ENCODE data around the gene TMBIM1.

TMBIM1 gene

GRCh38 chr2:218296847-218297246 is 4.5 kb upstream of the TMBIM1 start:
- POLR2A ChIA-PET = no interaction called here
- Histone ChIP-seq H3K27ac (ENCODE audit: extremely low read depth, low read depth, low read length) (no peak overlapping the region), H3K9me3 (ENCODE audit: control insufficient read depth, insufficient read depth, low read depth, low read length) (no peaks in the 10 kb centered on the region), H3K4me1 (ENCODE audit: control insufficient read depth, insufficient read depth, low read length) (peaks cover 3% of the 10 kb centered on the region; the same call in 1 of the 2 replicates), H3K36me3 (ENCODE audit: control insufficient read depth in 2 of 2, insufficient read depth in 1 of 2, low read length in 2 of 2) (no peaks in the 10 kb centered on the region), H3K4me3 (ENCODE audit: low read depth, low read length) (no peak overlapping the region)
- CTCF ChIA-PET = interaction anchor here (1.0 to 8.8 kb wide), 5 partner anchors 9 to 59 kb away, joined by 4 to 89 read pairs (median 5); partner anchors contain the start of genes AAMP and PNKD
- TF ChIP-seq CTCF (tag by site-specific recombination; IDR thresholded peaks at IDR 0.05) (0 out of 2 replicates have a peak, but pooled peaks have one; percentile 38), ZNF747 (tag by site-specific recombination; IDR thresholded peaks at IDR 0.05) (no peak)

GRCh38 chr2:218296200-218296599 is 3.9 kb upstream of the TMBIM1 start:
- H3K9me3 ChIP-seq (ENCODE audit: control insufficient read depth, insufficient read depth, low read depth, low read length) = no peaks in the 10 kb centered on the region
- no peak overlapping the region for H3K27ac ChIP-seq (ENCODE audit: extremely low read depth, low read depth, low read length)
- H3K4me3 ChIP-seq (ENCODE audit: low read depth, low read length) = no peak overlapping the region
- CTCF ChIA-PET = interaction anchor here (0.6 to 8.8 kb wide), 5 partner anchors 9 to 221 kb away, joined by 3 to 89 read pairs (median 5); partner anchors contain the start of genes AAMP and PNKD
- POLR2A ChIA-PET = interaction anchor here (1.7 kb wide), 1 partner anchor 9 kb away, joined by 6 read pairs; no protein-coding TSS in a partner anchor
- peaks cover 3% of the 10 kb centered on the region; the same call in 1 of the 2 replicates for H3K4me1 ChIP-seq (ENCODE audit: control insufficient read depth, insufficient read depth, low read length)
- H3K36me3 ChIP-seq (ENCODE audit: control insufficient read depth in 2 of 2, insufficient read depth in 1 of 2, low read length in 2 of 2) = no peaks in the 10 kb centered on the region
- TF ChIP-seq PRDM6 (tag by site-specific recombination; IDR thresholded peaks at IDR 0.05) (no peak), IKZF3 (tag by site-specific recombination; IDR thresholded peaks at IDR 0.05) (no peak), ZNF560 (tag by site-specific recombination; IDR thresholded peaks at IDR 0.05; ENCODE audit: borderline replicate concordance) (no peak), ZFP41 (tag by site-specific recombination; IDR thresholded peaks at IDR 0.05; ENCODE audit: borderline replicate concordance) (no peak), ZNF623 (tag by site-specific recombination; IDR thresholded peaks at IDR 0.05) (no peak), WT1 (tag by site-specific recombination; IDR thresholded peaks at IDR 0.05) (0 out of 2 replicates have a peak, but pooled peaks have one; percentile 9), PRDM10 (tag by site-specific recombination; IDR thresholded peaks at IDR 0.05) (0 out of 2 replicates have a peak, but pooled peaks have one; percentile 23), KLF1 (tag by site-specific recombination; IDR thresholded peaks at IDR 0.05) (peak; percentile 79), ZBTB10 (tag by site-specific recombination; IDR thresholded peaks at IDR 0.05) (no peak), ZNF561 (tag by site-specific recombination; IDR thresholded peaks at IDR 0.05; ENCODE audit: borderline replicate concordance) (no peak), ZNF513 (tag by site-specific recombination; IDR thresholded peaks at IDR 0.05) (no peak), ZNF302 (tag by site-specific recombination; IDR thresholded peaks at IDR 0.05; ENCODE audit: low read depth) (no peak), ZBTB44 (tag by site-specific recombination; IDR thresholded peaks at IDR 0.05) (no peak), GLIS1 (tag by site-specific recombination; IDR thresholded peaks at IDR 0.05) (no peak), HOXD13 (CRISPR knock-in tag; IDR thresholded peaks at IDR 0.05; ENCODE audit: borderline replicate concordance) (no peak), ZNF473 (tag by site-specific recombination; IDR thresholded peaks at IDR 0.05) (no peak), FEZF1 (tag by site-specific recombination; IDR thresholded peaks at IDR 0.05) (no peak)
